ENCODE data around the gene SHMT1. TPM values are rescaled to one million over a fixed set of nuclear protein-coding genes. Genes with fewer than 3 reads are reported as not detected.
"Not testable (repeated sequence)": the region's sequence is repeated elsewhere in the genome, so short reads cannot be mapped to it uniquely, and the experiment has no call there.

The SHMT1 gene
- total RNA-seq, 2 donors from 2014 or later, result 24.8 to 70.6 TPM

- H3K27ac Mint-ChIP-seq, result no peak overlapping the region
- no peaks in the 10 kb centered on the region for H3K4me1 Mint-ChIP-seq (ENCODE audit: low read depth in 2 of 2)
- H3K4me3 Mint-ChIP-seq, result no peak overlapping the region
- no peaks in the 10 kb centered on the region for H3K36me3 Mint-ChIP-seq
- H3K27me3 Mint-ChIP-seq, result peaks cover 0 to 10% of the 10 kb centered on the region in 2 donors
- no peaks in the 10 kb centered on the region for H3K9me3 Mint-ChIP-seq
- DNase-seq (ENCODE audit: low spot score) (no peak), ATAC-seq (no peak)
Measured at GRCh38 chr17:18368946-18369345, 5.6 kb upstream of the SHMT1 start.

DNA sequence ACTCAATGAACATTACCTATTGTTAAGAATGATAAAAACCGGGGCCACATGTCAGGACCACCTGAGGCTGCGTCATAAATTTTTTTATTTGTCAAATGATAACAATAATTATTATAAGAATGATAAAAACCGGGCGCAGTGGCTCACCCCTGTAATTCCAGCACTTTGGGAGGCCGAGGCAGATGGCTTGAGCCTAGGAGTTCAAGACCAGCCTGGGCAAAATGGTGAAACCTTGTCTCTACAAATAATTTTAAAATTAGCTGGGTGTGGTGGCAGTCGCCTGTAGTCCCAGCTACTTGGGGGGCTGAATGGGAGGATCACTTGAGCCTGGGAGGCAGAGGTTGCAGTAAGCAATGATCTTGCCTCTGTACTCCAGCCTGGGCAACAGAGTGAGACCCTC, 816 bp upstream of the SHMT1 start:
- Mint-ChIP-seq H3K36me3 (no peaks in the 10 kb centered on the region), H3K27ac (no peak overlapping the region), H3K4me3 (no peak overlapping the region), H3K9me3 (no peaks in the 10 kb centered on the region), H3K4me1 (ENCODE audit: low read depth in 2 of 2) (peaks cover 9 to 18% of the 10 kb centered on the region in 2 donors), H3K27me3 (no peaks in the 10 kb centered on the region)
- ATAC-seq (no peak), DNase-seq (ENCODE audit: low spot score) (no peak)

DNA sequence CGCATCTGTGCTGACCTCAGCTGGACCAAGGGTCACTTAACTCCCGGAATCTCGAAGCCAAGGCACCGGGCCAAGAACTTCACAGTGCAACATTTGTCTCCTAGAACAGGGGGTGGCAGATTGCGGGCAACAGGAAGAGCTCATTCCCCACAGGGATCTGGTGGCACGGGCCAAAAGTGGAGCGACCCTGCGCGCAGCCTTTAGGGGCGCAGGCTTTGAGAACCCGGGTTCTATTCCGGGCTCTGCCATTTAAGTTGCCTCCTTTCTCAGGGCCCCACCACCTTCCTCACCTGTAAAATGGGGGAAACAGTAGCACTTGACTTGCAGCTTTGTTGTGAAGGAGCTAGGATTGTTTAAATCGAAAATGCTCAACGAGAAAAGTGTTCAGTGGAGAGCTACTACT, 651 bp downstream of the SHMT1 start:
- Mint-ChIP-seq H3K4me3 (peak overlapping the region; percentile 84), H3K27me3 (no peaks in the 10 kb centered on the region), H3K9me3 (no peaks in the 10 kb centered on the region), H3K4me1 (ENCODE audit: low read depth in 2 of 2) (peaks cover 9 to 18% of the 10 kb centered on the region in 2 donors), H3K36me3 (no peaks in the 10 kb centered on the region), H3K27ac (peak overlapping the region in 1 of 2 donors; percentile 84)
- ATAC-seq (no peak), DNase-seq (ENCODE audit: low spot score) (no peak)

DNA sequence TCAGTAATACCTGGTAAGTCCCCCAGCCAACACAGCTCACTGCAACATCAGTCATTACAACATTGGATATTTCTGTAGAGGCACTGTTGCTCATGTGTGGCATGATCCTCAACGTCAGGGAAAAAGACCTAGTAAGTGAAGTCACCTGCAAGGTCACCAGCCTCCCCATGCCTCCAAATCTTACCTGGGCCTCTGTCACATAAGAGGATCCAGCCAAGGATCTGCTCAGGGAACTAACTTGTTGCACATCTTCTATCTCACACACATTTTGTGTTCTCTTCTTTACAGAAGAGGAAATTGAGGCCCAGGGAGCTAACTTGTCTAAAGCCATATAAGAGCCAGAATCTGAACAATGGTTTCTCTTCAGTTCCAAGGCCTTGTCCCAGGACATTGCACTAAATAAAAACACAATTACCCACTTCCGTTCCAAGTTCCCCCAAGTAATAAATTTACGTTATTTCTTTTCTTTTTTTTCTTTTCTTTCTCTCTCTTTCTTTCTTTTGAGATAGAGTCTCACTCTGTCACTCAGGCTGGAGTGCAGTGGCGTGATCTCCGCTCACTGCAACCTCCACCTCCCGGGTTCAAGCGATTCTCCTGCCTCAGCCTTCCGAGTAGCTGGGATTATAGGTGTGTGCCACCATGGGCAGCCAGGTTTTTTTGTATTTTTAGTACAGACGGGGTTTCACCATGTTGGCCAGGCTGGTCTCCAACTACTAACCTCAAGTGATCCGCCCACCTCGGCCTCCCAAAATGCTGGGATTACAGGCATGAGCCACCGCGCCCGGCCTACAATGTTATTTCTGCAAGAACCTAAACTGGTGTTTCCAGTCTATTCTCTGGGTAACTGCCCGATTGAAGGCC, 1.3 kb downstream of the SHMT1 start:
- ATAC-seq, result no peak
- H3K36me3 Mint-ChIP-seq, result no peaks in the 10 kb centered on the region
- no peaks in the 10 kb centered on the region for H3K9me3 Mint-ChIP-seq
- H3K4me3 Mint-ChIP-seq, result peak overlapping the region; percentile 84
- H3K27me3 Mint-ChIP-seq, result no peaks in the 10 kb centered on the region
- peaks cover 9 to 18% of the 10 kb centered on the region in 2 donors for H3K4me1 Mint-ChIP-seq (ENCODE audit: low read depth in 2 of 2)
- peak overlapping the region in 1 of 2 donors; percentile 84 for H3K27ac Mint-ChIP-seq
- no peak for DNase-seq (ENCODE audit: low spot score)

DNA sequence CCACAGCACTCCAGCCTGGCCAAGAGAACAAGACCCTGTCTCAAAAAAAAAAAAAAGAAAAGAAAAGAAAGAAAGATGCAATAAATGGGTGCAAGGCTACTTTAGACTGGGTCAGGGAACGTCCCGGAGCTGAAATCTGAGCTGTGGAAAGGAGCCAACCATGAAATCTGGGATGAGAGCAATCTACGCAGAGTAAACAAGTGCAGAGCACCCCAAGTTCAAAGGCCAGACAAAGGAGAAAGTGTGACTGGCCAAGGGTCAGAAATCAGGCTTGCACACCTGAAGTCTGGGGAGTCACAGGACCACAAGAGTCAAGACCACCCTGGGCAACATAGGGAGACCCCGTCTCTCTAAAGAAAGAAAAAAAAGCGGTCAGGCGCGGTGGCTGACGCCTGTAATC, 2.8 kb downstream of the SHMT1 start:
- DNase-seq (ENCODE audit: low spot score) (no peak), ATAC-seq (no peak)
- Mint-ChIP-seq H3K4me1 (ENCODE audit: low read depth in 2 of 2) (peaks cover 9 to 18% of the 10 kb centered on the region in 2 donors), H3K27ac (no peak overlapping the region), H3K27me3 (no peaks in the 10 kb centered on the region), H3K36me3 (no peaks in the 10 kb centered on the region), H3K9me3 (no peaks in the 10 kb centered on the region), H3K4me3 (no peak overlapping the region)

DNA sequence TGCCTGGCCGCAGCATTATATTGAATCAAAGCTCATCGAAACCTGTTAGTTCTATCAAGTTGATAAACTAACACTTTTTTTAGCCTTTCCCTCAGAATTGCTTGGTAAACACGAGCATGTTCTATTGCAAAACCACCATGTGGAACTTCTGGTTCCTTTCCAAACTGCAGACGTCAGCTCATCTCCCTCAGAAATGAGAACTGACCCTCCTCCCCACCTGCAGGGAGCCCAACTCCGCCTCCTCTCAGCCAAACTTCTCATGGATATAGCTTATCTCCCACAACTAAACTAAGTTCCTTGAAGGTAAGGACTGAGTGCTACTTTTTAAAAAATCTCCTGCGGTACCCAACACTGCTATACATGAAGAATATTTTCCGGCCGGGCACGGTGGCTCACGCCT, 6.7 kb downstream of the SHMT1 start:
- peaks cover 0 to 5% of the 10 kb centered on the region in 2 donors for H3K4me1 Mint-ChIP-seq (ENCODE audit: low read depth in 2 of 2)
- DNase-seq (ENCODE audit: low spot score), result no peak
- H3K27me3 Mint-ChIP-seq, result no peaks in the 10 kb centered on the region
- H3K9me3 Mint-ChIP-seq, result no peaks in the 10 kb centered on the region
- ATAC-seq, result no peak
- no peaks in the 10 kb centered on the region for H3K36me3 Mint-ChIP-seq
- H3K27ac Mint-ChIP-seq, result no peak overlapping the region
- no peak overlapping the region for H3K4me3 Mint-ChIP-seq

- ATAC-seq, result no peak
- DNase-seq (ENCODE audit: low spot score), result no peak
- Mint-ChIP-seq H3K27ac (no peak overlapping the region), H3K27me3 (no peaks in the 10 kb centered on the region), H3K9me3 (no peaks in the 10 kb centered on the region), H3K4me1 (ENCODE audit: low read depth in 2 of 2) (no peaks in the 10 kb centered on the region), H3K36me3 (no peaks in the 10 kb centered on the region), H3K4me3 (no peak overlapping the region)
Measured at GRCh38 chr17:18353541-18353940, 9.8 kb downstream of the SHMT1 start.

DNA sequence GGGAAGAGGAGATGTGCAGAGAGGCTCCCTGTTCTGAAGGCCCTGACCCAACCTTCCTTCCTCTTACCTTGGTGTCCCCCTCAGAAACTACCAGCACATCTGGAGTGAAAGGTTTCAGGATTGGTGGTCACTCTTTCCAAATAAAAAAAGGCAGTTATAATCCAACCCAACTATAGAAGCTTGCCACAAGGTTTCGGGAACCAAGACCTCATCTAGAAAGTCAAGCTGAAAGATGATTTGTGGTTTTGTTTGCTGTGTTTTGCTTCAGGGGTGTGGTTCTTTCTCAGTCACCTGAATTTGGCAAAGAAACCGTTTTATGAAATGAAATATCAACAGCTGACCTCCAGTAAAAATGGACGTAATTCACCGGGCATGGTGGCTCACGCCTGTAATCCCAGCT, 19.3 kb downstream of the SHMT1 start:
- Mint-ChIP-seq H3K4me1 (ENCODE audit: low read depth in 2 of 2) (no peaks in the 10 kb centered on the region), H3K27me3 (no peaks in the 10 kb centered on the region), H3K4me3 (no peak overlapping the region), H3K36me3 (peaks cover 6% of the 10 kb centered on the region), H3K27ac (no peak overlapping the region), H3K9me3 (no peaks in the 10 kb centered on the region)
- no peak for ATAC-seq
- DNase-seq (ENCODE audit: low spot score), result no peak

DNA sequence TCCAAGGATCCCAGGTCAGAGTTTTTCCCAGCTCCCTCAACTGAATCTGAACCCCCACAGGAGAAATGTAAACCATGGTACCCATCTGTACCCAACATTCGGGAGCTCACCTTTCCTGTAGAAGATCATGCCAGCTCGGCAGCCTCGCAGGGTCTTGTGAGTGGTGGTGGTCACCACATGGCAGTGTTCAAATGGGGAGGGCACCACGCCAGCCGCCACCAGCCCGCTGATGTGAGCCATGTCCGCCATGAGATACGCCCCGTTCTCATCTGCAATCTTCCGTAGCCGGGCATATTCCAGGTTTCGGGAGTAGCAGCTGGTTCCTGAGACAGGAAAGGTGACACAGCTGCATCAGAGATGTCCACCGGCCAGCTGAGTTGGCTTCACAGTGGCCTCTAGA, 23.4 kb downstream of the SHMT1 start:
- H3K4me1 Mint-ChIP-seq (ENCODE audit: low read depth in 2 of 2), result no peaks in the 10 kb centered on the region
- no peak overlapping the region for H3K4me3 Mint-ChIP-seq
- no peaks in the 10 kb centered on the region for H3K27me3 Mint-ChIP-seq
- ATAC-seq, result no peak
- no peak overlapping the region for H3K27ac Mint-ChIP-seq
- H3K9me3 Mint-ChIP-seq, result no peaks in the 10 kb centered on the region
- no peak for DNase-seq (ENCODE audit: low spot score)
- H3K36me3 Mint-ChIP-seq, result peaks cover 6% of the 10 kb centered on the region

- H3K27me3 Mint-ChIP-seq; ATAC-seq; H3K9me3 Mint-ChIP-seq; H3K4me1 Mint-ChIP-seq (ENCODE audit: low read depth in 2 of 2); H3K4me3 Mint-ChIP-seq; H3K27ac Mint-ChIP-seq; H3K36me3 Mint-ChIP-seq; DNase-seq (ENCODE audit: low spot score): not testable (repeated sequence)
Measured at GRCh38 chr17:18338158-18338557, 25.2 kb downstream of the SHMT1 start.

DNA sequence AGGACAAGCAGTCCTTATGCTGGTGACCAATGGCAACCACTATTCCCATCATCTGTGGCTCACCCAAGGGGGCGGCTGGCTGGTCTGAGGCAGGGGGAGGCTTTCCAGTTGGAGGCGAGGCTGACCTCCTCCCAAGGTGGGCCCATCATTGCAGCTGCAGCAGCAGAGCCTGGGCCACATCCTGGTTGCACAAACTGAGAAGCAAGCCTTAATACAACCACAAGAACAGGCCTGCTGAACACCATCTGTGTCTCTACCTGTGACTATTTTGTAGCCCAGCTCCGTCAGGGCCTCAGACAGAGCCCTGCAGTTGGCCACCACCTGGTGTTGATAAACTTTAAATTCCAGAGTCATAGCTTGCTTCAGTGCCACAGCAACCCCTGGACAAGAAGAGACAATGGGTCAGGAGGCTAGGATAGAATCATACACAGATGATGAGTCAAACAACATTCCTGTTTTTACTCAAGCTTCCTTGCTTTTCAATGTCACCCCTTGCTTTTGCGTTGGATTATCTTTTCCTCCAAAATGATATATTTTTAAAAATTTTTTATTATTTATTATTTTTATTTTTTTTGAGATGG, 30.4 kb downstream of the SHMT1 start:
- H3K9me3 Mint-ChIP-seq, result no peaks in the 10 kb centered on the region
- no peak overlapping the region for H3K4me3 Mint-ChIP-seq
- H3K4me1 Mint-ChIP-seq (ENCODE audit: low read depth in 2 of 2), result peaks cover 9 to 12% of the 10 kb centered on the region in 2 donors
- H3K36me3 Mint-ChIP-seq, result no peaks in the 10 kb centered on the region
- DNase-seq (ENCODE audit: low spot score), result no peak
- no peaks in the 10 kb centered on the region for H3K27me3 Mint-ChIP-seq
- no peak overlapping the region for H3K27ac Mint-ChIP-seq
- ATAC-seq, result peak in 1 of 2 donors; percentile 50

GRCh38 chr17:18331879-18332278, 31.5 kb downstream of the SHMT1 start:
- H3K4me3 Mint-ChIP-seq, result no peak overlapping the region
- ATAC-seq, result no peak
- H3K27me3 Mint-ChIP-seq, result no peaks in the 10 kb centered on the region
- no peak for DNase-seq (ENCODE audit: low spot score)
- H3K4me1 Mint-ChIP-seq (ENCODE audit: low read depth in 2 of 2), result peaks cover 9 to 12% of the 10 kb centered on the region in 2 donors
- no peaks in the 10 kb centered on the region for H3K9me3 Mint-ChIP-seq
- no peaks in the 10 kb centered on the region for H3K36me3 Mint-ChIP-seq
- H3K27ac Mint-ChIP-seq, result peak overlapping the region in 1 of 2 donors; percentile 71

DNA sequence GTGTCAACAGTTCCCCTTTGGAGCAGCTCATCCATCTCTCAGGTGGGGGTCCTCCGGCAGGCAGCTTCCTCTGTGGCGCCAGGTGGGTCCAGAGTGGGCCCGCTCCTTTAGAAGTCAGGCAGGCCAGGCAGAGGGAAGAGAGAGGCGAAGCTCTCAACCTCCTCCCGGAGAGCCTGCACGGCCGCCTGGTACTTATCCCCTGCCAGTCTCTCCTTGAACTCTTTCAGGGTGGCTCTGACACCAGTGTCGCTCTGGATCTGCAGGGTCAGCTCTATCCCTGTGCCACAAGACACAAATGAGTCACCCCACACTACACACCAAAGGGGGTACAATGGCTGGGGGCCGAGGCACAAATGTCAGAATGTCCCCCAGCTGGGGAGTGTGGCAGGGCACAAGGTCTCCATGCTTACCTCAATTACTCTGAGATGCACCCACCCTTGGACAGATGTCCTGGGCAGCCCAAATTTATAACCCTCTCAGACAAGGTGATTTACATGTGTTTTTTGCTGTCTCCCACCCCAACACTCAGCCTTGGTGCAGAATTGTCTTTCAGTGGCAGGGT, 34.6 kb downstream of the SHMT1 start:
- H3K4me1 Mint-ChIP-seq (ENCODE audit: low read depth in 2 of 2), result peaks cover 11 to 12% of the 10 kb centered on the region in 2 donors
- H3K27ac Mint-ChIP-seq, result no peak overlapping the region

DNA sequence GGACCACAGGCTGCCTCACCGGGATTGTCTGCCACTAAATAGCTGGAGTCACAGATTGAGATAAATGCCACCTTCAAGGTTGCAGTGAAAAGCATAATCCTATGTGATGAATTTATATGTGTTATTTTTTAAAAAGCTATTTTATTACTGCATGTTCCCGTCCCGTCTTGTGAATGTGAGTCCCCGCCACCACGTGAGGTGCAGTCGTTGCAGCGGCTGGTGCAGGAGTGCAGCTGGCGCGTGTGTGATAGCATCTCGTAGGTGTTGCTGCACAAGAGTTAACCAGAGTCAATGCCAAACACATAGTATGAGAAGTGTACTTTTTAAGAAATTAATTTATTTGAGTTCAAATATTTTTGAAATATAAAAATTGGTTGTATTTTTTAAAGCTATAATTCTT, 35.8 kb downstream of the SHMT1 start:
- Mint-ChIP-seq H3K4me3 (no peak overlapping the region), H3K27me3 (no peaks in the 10 kb centered on the region), H3K9me3 (no peaks in the 10 kb centered on the region), H3K27ac (no peak overlapping the region), H3K4me1 (ENCODE audit: low read depth in 2 of 2) (peaks cover 9 to 11% of the 10 kb centered on the region in 2 donors), H3K36me3 (no peaks in the 10 kb centered on the region)
- no peak for ATAC-seq
- no peak for DNase-seq (ENCODE audit: low spot score)

More for the DNA sequence above, 34.6 kb downstream of the SHMT1 start:
- no peaks in the 10 kb centered on the region for H3K9me3 Mint-ChIP-seq
- H3K36me3 Mint-ChIP-seq, result no peaks in the 10 kb centered on the region
- DNase-seq (ENCODE audit: low spot score) (no peak), ATAC-seq (no peak)
- H3K4me3 Mint-ChIP-seq, result no peak overlapping the region
- no peaks in the 10 kb centered on the region for H3K27me3 Mint-ChIP-seq
